SK-N-SH (cell line): Measurements from ENCODE around the gene RGS6.

ENCODE experiments used
- CHD2 ChIP-seq: fragments of 150-350 bp; IDR thresholded peaks from 2 replicates; pipeline ENCODE4 v1.6.1; 2018; ENCODE audit warnings: low read length; ENCODE audit not compliant: partially characterized antibody
- EZH2phosphoT487 ChIP-seq: fragments of 200-600 bp; sonication (generic); IDR thresholded peaks from 2 replicates; pipeline ENCODE4 v1.6.1; 2017; ENCODE audit warnings: low read depth, mixed run types, mild to moderate bottlenecking, antibody characterized with exemption, moderate library complexity, borderline replicate concordance
- GABPA ChIP-seq: IDR thresholded peaks from 2 replicates; pipeline ENCODE4 v1.4.0; 2012; ENCODE audit warnings: low read depth, mild to moderate bottlenecking
- NFIC ChIP-seq: IDR thresholded peaks from 2 replicates; pipeline ENCODE4 v1.4.0; 2012; ENCODE audit warnings: borderline replicate concordance
- POLR2AphosphoS5 ChIP-seq: IDR thresholded peaks from 2 replicates; pipeline ENCODE4 v1.6.1; 2012; ENCODE audit warnings: low read depth, low read length
- RAD21 ChIP-seq: IDR thresholded peaks from 2 replicates; pipeline ENCODE4 v1.6.1; 2012; ENCODE audit warnings: mild to moderate bottlenecking, low read length
- TAF1 ChIP-seq: IDR thresholded peaks from 2 replicates; pipeline ENCODE4 v1.6.1; 2012; ENCODE audit warnings: low read depth, mild to moderate bottlenecking, low read length, moderate library complexity, borderline replicate concordance
- TCF12 ChIP-seq: IDR thresholded peaks from 2 replicates; pipeline ENCODE4 v1.4.0; 2012
- TEAD4 ChIP-seq: IDR thresholded peaks from 2 replicates; pipeline ENCODE4 v1.4.0; 2012; ENCODE audit warnings: mild to moderate bottlenecking, borderline replicate concordance; ENCODE audit not compliant: insufficient read depth
- TF ChIP-seq, protein P1 (sequence below): fragments of 200-600 bp; sonication (generic); IDR thresholded peaks from 2 replicates; pipeline ENCODE4 v1.6.1; 2017; ENCODE audit warnings: antibody characterized with exemption, mild to moderate bottlenecking, moderate library complexity
- TF ChIP-seq, protein P2 (sequence below): IDR thresholded peaks from 2 replicates; pipeline ENCODE4; 2012

DNA sequence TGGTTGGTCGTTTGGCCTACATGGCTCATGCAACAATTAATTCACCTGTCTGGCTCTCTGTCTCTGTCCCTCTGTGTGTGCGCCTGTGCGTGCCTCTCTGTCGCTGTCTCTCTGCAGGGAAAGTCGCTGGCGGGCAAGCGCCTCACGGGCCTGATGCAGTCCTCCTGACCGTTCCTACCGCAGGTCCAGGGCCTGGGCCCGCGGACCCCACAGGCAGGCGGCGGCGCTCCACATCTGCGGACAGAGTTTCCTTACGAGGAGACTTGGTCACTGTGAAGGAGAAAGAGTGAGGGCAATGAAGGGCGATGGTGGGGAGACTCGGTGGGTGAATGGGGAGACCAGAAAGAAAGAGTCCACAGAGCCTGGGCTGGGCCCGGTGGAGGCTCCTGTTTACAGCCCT lies 630.1 kb downstream of the RGS6 start:
- no peak for TF ChIP-seq CHD2
- TF ChIP-seq NFIC, result no peak
- TF ChIP-seq, protein P1, sequence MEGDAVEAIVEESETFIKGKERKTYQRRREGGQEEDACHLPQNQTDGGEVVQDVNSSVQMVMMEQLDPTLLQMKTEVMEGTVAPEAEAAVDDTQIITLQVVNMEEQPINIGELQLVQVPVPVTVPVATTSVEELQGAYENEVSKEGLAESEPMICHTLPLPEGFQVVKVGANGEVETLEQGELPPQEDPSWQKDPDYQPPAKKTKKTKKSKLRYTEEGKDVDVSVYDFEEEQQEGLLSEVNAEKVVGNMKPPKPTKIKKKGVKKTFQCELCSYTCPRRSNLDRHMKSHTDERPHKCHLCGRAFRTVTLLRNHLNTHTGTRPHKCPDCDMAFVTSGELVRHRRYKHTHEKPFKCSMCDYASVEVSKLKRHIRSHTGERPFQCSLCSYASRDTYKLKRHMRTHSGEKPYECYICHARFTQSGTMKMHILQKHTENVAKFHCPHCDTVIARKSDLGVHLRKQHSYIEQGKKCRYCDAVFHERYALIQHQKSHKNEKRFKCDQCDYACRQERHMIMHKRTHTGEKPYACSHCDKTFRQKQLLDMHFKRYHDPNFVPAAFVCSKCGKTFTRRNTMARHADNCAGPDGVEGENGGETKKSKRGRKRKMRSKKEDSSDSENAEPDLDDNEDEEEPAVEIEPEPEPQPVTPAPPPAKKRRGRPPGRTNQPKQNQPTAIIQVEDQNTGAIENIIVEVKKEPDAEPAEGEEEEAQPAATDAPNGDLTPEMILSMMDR, result no peak
- TF ChIP-seq TAF1, result no peak
- no peak for TF ChIP-seq EZH2phosphoT487
- TF ChIP-seq TEAD4, result no peak
- TF ChIP-seq POLR2AphosphoS5, result no peak
- TF ChIP-seq TCF12, result no peak
- no peak for TF ChIP-seq GABPA
- TF ChIP-seq, protein P2, sequence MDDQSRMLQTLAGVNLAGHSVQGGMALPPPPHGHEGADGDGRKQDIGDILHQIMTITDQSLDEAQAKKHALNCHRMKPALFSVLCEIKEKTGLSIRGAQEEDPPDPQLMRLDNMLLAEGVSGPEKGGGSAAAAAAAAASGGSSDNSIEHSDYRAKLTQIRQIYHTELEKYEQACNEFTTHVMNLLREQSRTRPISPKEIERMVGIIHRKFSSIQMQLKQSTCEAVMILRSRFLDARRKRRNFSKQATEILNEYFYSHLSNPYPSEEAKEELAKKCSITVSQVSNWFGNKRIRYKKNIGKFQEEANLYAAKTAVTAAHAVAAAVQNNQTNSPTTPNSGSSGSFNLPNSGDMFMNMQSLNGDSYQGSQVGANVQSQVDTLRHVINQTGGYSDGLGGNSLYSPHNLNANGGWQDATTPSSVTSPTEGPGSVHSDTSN, result no peak
- no peak for TF ChIP-seq RAD21
